Erythroblast (primary cell): ENCODE data around the gene CNOT6L.

Experiments
- DNase-seq, 2 experiments: peaks; one replicate each; lab custom pipeline; 2025; lab: John Stamatoyannopoulos, UW
- GATA1 ChIP-seq: IDR thresholded peaks from 2 replicates; pipeline ENCODE4 v1.6.1; 2011; ENCODE audit warnings: low read depth, mild to moderate bottlenecking, control low read depth, low read length, moderate library complexity
- POLR2A ChIP-seq: IDR thresholded peaks from 2 replicates; pipeline ENCODE4 v1.6.1; 2011; ENCODE audit warnings: mild to moderate bottlenecking, low read length

CNOT6L gene

DNA sequence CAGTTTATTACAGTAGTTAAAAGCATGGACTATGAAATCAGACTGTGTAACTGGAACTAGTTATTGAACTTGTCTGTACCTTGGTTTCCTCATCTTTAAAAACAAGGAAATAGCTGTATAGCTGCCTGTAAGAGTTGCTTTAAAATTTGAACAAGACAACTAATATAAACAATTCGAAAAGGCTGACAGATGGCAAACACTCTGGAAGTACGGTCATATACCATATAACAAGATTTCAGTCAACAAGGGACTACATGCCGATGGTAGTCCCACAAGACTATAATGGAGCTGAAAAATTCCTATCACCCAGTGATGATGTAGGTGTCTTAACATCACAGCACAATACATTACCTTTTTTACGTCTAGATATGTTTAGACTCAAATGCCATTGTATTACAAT lies 78.7 kb downstream of the CNOT6L start:
- TF ChIP-seq POLR2A (no peak), GATA1 (no peak)
- no peak for DNase-seq

DNA sequence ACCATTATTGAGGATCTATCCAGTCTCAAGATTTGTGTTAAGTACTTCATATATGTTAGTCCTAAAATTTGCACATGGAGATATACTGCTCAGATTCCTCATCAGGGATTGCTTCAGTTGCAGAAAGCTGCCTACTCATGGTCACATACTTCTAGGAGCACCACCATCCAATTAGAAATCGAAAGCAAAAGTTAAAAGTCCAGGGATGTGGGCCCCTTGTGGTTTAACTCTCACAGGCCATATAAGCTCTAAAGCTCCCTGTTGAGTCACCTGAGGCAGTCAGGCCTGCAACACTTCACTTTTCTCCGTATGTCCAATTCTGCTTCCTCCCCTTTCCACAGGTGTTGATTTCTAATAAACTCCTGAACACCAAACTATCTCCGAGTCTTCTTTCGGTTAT lies 84.2 kb downstream of the CNOT6L start:
- TF ChIP-seq GATA1 (no peak), POLR2A (no peak)

DNA sequence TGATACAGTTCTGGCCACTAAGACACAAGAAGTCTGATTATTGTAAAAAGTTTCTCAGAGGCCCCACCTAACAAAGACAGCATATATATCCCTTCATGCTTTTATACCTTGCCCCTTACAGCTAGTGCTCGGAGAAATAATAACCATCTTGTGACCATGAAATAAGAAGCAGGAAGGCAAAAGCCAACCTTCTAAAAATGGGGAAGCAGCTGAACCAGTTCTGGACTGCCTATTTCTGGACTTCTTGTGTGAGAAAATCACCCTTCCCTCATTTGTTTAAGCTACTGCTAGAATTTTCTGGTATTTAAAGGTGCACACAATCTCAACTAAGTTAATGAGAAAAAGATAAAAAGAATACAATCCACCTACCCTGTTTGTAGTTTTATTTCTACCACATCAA lies 87.5 kb downstream of the CNOT6L start:
- no peak for TF ChIP-seq POLR2A
- no peak for TF ChIP-seq GATA1
- DNase-seq = no peak

More for the DNA sequence above, 84.2 kb downstream of the CNOT6L start:
- peak; percentile 85 to 91 for DNase-seq

DNA sequence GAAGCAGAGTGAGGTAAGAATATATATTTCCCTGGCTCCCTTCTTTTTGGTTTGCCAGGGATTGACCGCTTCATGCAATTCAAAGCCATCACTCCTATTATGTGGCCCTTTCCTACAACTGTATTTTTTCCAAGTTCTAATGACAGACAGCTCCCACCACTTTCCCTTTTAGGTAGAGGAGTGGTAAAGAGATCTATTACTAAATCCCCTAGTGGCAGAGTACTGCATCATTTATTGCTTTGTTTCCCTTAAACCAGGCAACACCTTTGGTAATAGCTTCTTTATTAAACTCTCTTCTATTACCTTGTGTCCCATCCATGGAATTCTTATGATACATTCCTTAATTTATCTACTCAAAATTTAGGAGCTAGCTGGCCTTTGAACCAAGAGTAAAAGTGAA lies 90.7 kb downstream of the CNOT6L start:
- no peak for TF ChIP-seq POLR2A
- TF ChIP-seq GATA1 = no peak
- no peak for DNase-seq

DNA sequence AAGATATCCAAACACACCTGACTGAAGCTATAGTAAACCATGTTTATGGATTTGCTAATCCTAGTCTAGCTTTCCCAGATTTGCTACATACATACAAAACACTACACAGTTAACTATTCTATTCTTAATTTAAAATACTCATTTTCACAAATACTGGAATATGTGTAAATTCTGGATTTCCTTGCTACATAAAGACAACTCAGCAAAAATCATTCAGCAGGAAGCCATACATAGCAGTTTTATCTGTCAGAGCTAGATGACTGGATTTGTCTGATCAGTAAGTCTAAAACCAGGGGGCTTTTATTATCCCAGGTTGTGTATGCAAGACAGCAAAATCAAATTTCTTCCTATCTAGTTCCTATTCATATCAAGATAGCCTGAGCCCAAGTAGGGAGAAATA lies 98.1 kb downstream of the CNOT6L start:
- no peak for DNase-seq
- no peak for TF ChIP-seq POLR2A
- no peak for TF ChIP-seq GATA1

DNA sequence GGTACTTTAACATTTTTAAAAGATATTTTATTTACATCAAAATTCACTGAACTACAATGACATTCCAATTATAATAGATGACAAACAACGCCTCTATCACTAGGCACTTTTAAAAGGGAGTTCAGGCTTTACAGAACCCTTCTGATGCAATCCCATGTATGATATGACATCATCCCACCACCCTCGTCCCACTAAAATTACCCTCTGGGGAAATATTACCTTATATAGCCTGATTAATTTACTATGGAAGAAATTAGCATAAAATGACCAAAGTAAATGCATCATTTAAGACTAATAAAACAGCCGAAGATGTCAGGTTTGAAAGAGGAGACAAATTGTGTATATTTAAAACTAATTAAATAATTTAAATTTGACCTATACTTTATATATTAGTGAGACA lies 100.7 kb downstream of the CNOT6L start:
- peak; percentile 9 to 60 for DNase-seq

DNA sequence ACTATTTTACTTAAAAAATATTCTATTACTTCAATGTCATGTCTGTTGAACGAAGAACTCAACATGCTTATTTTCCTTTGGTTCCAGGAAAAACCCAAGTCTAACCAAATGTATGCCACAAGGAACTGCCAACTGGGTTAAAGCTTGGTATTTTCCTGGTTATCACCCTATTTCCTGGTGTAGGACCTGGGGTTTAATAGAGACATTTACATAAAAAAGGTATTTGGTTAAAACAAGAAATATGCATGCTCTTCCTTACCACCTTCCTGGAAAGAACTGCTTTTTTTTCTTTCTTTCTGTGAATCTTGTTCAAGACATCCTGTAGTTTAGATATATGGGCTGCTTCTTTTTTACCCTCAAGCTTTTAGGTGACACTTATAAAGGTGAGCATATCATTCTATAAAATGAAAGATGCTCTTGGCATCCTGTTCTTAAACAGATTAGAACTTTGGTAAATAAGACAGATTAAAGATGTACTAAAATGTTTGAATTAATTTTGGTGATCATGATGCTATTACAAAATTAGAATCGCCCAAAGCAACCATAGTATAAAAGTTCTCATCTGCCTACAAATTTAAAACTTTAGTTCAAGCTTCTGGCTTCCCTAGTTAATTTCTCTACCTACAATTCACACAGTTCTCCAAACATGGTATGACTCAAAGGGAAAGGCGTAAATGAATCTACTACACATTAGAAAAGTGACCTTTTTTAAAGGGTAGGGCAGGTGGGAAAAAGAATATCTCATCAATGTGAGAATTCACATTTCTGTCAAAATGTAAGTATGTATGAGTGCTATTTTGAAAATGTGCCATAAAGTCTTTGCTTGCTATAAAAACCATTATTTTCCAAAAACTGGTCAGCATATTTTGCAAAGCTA lies 103.5 kb downstream of the CNOT6L start:
- no peak for DNase-seq
- no peak for TF ChIP-seq GATA1
- TF ChIP-seq POLR2A = no peak

DNA sequence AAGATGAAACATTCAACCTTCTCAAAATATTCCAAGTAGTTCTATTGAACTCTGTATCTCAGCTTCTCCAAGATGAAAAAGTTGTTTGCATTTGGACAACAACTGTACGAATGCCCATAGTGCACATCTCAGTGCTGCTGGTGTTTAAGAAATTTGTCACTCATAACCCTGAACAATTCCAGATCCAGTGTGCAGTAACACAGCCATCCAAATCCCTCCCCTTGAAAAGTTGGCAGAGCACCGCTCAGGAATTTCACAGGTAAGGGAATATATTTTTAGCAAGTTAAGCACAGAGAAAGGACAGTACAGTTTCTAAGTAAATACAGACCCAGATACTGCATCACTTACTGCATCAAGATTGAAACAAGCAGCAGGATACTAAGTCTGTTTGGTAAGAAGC lies 104.7 kb downstream of the CNOT6L start:
- TF ChIP-seq POLR2A (no peak), GATA1 (no peak)
- no peak for DNase-seq

DNA sequence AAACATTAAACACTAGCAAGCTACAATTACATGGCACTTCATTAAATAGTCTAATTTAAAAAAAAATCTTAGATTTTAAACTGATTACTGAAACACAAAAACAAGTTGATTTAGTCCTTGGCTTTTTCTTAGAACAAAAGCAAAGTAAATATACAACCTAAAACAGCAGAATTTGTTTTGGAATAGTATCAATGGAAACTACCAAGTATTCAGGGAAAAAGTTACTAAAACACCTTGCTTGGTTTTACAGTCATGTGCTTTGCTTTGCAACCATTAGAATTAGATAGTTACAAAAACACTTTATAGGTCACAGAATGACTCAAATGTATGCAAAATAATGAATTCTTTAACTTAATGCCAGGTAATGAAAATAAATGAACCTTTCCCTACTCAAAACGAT lies 105.3 kb downstream of the CNOT6L start:
- no peak for TF ChIP-seq POLR2A
- TF ChIP-seq GATA1 = no peak
- no peak for DNase-seq

DNA sequence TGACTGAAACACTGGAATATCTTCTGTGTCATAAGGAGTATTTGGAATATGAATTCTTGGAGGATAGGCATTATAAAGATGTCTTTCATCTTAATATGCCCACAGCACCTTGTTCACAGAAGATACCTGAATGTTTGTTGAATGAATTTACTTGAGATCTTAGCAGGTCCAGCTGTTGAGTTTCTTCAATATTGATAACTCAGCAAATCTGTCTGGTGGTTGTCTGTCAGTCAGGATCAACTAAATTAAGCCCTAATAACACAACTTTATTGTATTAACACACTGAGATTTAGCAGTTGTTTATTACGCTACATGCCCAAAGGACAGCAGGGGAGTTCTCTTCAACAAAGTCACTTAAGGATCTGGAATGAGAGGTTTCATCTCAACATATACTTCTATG lies 106.5 kb downstream of the CNOT6L start:
- no peak for DNase-seq
- TF ChIP-seq POLR2A (no peak), GATA1 (no peak)

DNA sequence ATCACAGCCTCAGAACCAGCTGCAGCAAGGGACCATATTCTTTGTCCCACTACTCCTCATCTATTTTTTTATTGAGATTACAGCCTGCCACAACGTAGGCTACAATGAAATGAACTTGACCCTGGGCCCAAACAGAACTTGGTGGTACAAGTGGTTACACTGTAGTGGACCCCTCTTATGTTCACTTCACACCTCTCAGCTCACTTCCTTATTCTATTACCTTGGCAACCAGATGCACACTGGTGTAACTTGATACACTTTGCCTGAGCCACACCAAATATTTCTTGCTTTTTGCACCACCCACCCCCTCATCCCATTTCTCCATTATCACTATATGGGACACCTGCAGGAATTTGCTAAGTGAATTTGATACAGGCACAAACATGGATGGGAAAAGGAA lies 107.7 kb downstream of the CNOT6L start:
- DNase-seq = no peak
- TF ChIP-seq GATA1 = no peak
- TF ChIP-seq POLR2A = no peak

DNA sequence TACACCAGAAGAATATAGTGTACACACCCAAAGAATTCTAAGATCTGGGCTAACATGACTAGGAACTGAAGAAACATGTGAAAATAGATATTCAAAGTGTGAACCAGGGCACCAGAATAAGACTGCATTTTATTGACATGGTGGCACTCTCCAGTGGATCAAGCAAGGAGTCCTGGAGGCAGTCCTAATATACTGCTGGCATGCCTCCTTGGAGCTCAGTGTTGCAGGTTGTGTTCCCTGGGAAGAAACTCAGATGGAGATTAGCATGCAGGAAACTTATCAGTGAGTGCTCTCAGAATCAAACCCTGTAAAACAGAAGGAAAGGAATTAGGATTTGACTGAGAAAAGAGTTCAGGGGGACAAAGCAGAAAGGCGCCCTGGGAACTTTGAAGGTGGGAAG lies 108.5 kb downstream of the CNOT6L start:
- no peak for TF ChIP-seq GATA1
- no peak for DNase-seq

DNA sequence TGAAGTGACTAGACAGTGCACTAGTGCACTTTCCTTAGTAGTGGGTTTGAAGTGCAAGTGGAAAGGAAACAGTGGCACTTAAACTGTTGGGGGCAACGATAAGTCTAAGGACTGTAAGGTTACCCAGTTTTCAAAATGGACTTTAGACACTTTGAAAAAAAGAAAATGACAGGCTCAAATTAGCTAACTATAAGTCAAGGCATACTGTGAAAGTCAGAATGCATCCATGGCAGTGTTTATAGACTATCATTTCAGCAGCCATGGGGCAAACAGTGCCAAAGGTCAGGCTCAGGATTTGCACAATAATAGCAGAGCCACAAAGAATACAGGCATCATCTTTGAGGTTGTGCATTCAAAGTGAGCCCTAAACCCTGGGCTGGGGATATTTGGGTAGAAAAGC lies 109.1 kb downstream of the CNOT6L start:
- TF ChIP-seq POLR2A (no peak), GATA1 (no peak)
- no peak for DNase-seq

DNA sequence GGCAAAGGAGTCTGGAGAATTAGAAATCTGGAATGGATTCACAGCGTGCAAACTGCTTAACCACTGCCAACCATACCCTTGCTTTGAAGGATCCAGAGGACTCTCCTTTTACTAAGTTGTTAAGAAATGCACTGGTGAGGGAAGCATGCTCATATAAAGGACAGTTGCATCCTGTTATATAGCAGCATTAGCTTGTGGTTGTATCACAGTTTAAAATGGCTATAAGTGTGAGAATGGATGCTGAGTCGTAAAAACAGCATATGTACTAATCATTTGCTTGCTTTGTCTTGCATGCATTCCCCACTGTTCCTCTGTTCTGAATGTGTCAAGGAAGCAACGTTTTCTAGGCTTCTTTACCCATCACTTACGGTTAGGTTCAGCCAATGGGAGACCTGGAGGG lies 112.5 kb downstream of the CNOT6L start:
- DNase-seq = no peak
- no peak for TF ChIP-seq GATA1
- no peak for TF ChIP-seq POLR2A

DNA sequence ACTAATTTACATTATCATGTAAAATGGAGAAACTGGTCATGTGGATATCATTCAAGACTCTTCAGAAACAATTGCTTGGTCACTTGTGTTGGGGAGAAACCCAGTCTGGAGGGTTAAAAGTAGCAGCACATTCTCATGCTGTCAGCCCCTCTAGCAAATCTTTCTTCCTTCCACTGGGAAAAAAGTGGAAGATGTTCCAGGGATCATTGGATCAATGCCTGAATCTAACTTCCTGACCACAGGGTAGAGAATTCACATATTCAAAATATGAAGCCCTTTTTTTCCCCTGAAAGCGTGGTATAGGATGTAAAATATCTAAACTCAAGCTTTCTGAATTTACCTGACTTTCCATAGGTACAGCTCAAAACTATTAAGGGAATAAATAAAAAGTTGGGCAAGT lies 115.5 kb downstream of the CNOT6L start:
- TF ChIP-seq GATA1 (no peak), POLR2A (no peak)
- DNase-seq = no peak

DNA sequence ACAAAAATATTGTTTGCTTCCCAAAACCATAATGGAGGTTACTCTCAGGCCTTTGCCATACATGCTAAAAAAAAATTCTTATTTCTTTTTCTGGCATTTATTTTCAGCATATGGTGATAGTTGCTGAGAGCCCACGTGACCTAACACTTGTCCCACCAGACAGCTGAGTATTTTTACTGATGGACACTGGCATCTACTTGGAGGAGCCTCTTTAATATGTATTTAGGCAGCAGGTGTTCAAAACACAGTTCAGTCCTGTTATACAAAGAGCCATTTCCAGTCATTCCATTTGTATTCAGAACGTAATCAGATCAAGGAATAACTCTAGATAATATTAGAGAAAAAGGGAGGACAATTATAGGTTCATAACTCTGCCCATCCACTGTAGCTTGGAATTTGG lies 118.0 kb downstream of the CNOT6L start:
- DNase-seq = no peak
- TF ChIP-seq POLR2A (no peak), GATA1 (no peak)
